ENCODE data around the gene SPIN2B. TPM values are rescaled to one million over a fixed set of nuclear protein-coding genes. Genes with fewer than 3 reads are reported as not detected.
"Not testable (repeated sequence)": the region's sequence is repeated elsewhere in the genome, so short reads cannot be mapped to it uniquely, and the experiment has no call there.

SPIN2B gene
- total RNA-seq, 1 experiment from 2014 or later, result 7.5 TPM

DNA sequence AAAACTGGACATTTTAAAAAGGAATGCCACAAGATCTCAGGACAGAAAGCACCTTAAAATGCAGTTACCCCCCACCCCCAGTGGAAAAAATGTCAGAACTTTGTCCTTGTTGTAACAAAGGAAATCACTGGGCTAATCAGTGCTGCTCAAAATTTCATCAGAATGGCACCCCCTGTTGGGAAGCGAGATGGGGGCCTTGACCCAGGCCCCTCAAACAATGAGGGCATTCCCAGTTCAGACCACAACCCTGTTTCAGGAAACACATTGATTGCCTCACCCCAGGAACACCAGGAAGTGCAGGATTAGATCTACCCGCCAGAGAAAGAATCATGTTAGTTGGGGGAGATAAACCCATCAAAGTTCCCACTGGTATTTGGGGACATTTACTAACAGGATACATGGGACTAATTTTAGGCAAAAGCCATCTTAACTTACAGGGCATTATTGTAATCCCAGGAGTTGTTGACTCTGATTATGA, 16.4 kb downstream of the SPIN2B start:
- Histone ChIP-seq H3K9me3 (ENCODE audit: low read length) (no peaks in the 10 kb centered on the region), H3K27ac (ENCODE audit: low read length) (no peak overlapping the region), H2AFZ (ENCODE audit: low read length) (no peak overlapping the region), H3K9me2 (replicated peaks; ENCODE audit: insufficient read depth, low read length) (no peaks in the 10 kb centered on the region), H3K36me3 (ENCODE audit: insufficient read depth, low read length) (no peaks in the 10 kb centered on the region), H3K4me1 (ENCODE audit: low read length) (no peaks in the 10 kb centered on the region), H3K79me2 (ENCODE audit: low read length) (no peaks in the 10 kb centered on the region), H3K9ac (ENCODE audit: low read length) (no peak overlapping the region), H4K20me1 (ENCODE audit: insufficient read depth, low read depth, low read length) (no peaks in the 10 kb centered on the region), H3K4me3 (ENCODE audit: low read length) (no peak overlapping the region), H3K4me2 (ENCODE audit: low read depth, low read length, poor library complexity, severe bottlenecking) (no peak overlapping the region), H3K27me3 (ENCODE audit: low read length) (no peaks in the 10 kb centered on the region)
- DNase-seq, result no peak

DNA sequence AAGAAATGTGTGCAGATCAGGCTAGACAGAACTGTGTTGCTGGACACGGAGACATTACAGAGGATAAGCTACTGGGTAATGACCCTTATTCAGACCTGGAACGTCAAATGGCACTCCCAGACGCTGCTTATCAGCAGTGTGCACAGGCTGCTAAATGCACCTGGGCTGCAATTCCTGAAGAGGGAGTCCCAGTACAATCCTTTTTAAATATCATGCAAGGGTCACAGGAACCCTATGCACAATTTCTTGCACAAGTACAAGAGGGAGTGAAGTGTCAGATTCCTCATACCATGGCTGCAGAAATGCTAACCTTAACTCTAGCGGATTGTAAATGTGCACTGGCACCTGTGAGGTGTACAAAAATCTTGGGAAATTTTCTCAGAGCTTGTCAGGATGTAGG, 16.9 kb downstream of the SPIN2B start:
- no peak overlapping the region for H3K4me3 ChIP-seq (ENCODE audit: low read length)
- H4K20me1 ChIP-seq (ENCODE audit: insufficient read depth, low read depth, low read length), result no peaks in the 10 kb centered on the region
- H3K27me3 ChIP-seq (ENCODE audit: low read length), result no peaks in the 10 kb centered on the region
- H3K9ac ChIP-seq (ENCODE audit: low read length), result no peak overlapping the region
- no peaks in the 10 kb centered on the region for H3K36me3 ChIP-seq (ENCODE audit: insufficient read depth, low read length)
- H3K79me2 ChIP-seq (ENCODE audit: low read length), result no peaks in the 10 kb centered on the region
- H3K9me2 ChIP-seq (replicated peaks; ENCODE audit: insufficient read depth, low read length), result no peaks in the 10 kb centered on the region
- no peaks in the 10 kb centered on the region for H3K9me3 ChIP-seq (ENCODE audit: low read length)
- DNase-seq, result no peak
- no peak overlapping the region for H3K4me2 ChIP-seq (ENCODE audit: low read depth, low read length, poor library complexity, severe bottlenecking)
- no peak overlapping the region for H2AFZ ChIP-seq (ENCODE audit: low read length)
- H3K4me1 ChIP-seq (ENCODE audit: low read length), result no peaks in the 10 kb centered on the region
- no peak overlapping the region for H3K27ac ChIP-seq (ENCODE audit: low read length)

DNA sequence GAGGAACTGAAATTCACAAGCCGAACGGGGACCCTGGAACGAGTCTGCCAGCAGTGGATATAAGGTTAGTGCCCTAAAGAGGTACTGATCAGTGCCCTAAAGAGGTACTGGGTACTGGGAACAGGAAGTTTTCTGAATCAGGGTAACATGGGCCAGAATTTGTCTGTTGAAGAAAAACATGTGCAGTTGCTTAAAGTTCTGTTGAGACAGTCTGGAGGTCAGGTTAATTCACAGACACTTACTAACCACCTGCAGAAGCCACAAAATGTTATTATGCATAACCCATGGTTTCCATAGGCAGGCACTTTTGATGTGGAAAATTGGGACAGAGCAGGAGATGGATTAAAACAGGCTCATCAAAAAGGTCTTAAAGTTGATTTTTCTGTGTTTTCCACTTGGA, 17.9 kb downstream of the SPIN2B start:
- Histone ChIP-seq H4K20me1 (ENCODE audit: insufficient read depth, low read depth, low read length) (no peaks in the 10 kb centered on the region), H3K9ac (ENCODE audit: low read length) (no peak overlapping the region), H3K4me1 (ENCODE audit: low read length) (no peaks in the 10 kb centered on the region), H3K36me3 (ENCODE audit: insufficient read depth, low read length) (no peaks in the 10 kb centered on the region), H3K9me2 (replicated peaks; ENCODE audit: insufficient read depth, low read length) (no peaks in the 10 kb centered on the region), H3K9me3 (ENCODE audit: low read length) (no peaks in the 10 kb centered on the region), H3K27ac (ENCODE audit: low read length) (no peak overlapping the region), H2AFZ (ENCODE audit: low read length) (no peak overlapping the region), H3K27me3 (ENCODE audit: low read length) (no peaks in the 10 kb centered on the region), H3K79me2 (ENCODE audit: low read length) (no peaks in the 10 kb centered on the region), H3K4me3 (ENCODE audit: low read length) (no peak overlapping the region), H3K4me2 (ENCODE audit: low read depth, low read length, poor library complexity, severe bottlenecking) (no peak overlapping the region)
- DNase-seq, result no peak

DNA sequence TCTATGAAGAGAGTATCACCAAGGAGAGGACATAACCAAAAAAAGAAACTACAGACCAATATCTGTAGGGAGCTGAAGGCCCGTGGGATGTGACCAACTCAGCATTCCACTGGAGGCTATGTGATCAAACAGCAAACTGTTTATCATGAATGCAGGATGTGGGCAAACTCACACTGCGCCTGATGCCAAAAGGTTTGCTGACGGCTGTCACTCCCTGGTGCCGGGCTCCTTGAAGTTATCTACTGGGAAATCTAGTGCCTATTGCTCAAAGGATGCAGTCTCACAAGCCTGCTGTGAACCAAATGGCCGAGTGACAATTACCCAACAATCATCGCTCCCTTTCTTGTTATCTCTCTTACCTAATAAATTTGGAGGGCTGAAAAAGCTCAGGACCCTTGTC, 18.4 kb downstream of the SPIN2B start:
- not testable (repeated sequence) for H3K9ac ChIP-seq (ENCODE audit: low read length); DNase-seq; H4K20me1 ChIP-seq (ENCODE audit: insufficient read depth, low read depth, low read length); H3K4me3 ChIP-seq (ENCODE audit: low read length); H3K27ac ChIP-seq (ENCODE audit: low read length); H2AFZ ChIP-seq (ENCODE audit: low read length); H3K4me1 ChIP-seq (ENCODE audit: low read length); H3K79me2 ChIP-seq (ENCODE audit: low read length); H3K9me3 ChIP-seq (ENCODE audit: low read length); H3K4me2 ChIP-seq (ENCODE audit: low read depth, low read length, poor library complexity, severe bottlenecking); H3K9me2 ChIP-seq (replicated peaks; ENCODE audit: insufficient read depth, low read length); H3K36me3 ChIP-seq (ENCODE audit: insufficient read depth, low read length); H3K27me3 ChIP-seq (ENCODE audit: low read length)

DNA sequence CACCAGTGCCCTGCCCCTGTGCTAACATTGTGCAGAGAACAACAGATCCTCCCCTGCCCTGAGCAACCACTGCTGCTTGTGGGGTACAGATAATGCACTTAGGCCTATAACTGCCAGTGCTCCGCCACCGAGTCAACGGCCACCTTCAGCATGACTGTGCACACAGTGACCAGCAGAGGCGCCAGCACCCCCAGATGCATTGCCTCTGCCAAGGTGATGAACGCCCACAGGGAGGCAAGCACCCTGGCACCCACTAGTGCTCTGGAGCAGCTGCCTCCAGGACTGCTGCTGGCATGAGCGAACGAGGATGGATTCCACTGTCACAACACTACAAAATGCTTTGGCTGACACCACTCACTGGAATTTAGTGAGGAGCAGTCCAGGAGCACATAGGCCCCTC, 38.2 kb downstream of the SPIN2B start:
- no peak overlapping the region for H3K4me2 ChIP-seq (ENCODE audit: low read depth, low read length, poor library complexity, severe bottlenecking)
- H3K79me2 ChIP-seq (ENCODE audit: low read length), result no peaks in the 10 kb centered on the region
- no peak for DNase-seq
- H3K27me3 ChIP-seq (ENCODE audit: low read length), result no peaks in the 10 kb centered on the region
- no peaks in the 10 kb centered on the region; the same call in 1 of the 2 replicates for H3K36me3 ChIP-seq (ENCODE audit: insufficient read depth, low read length)
- no peak overlapping the region for H2AFZ ChIP-seq (ENCODE audit: low read length)
- no peak overlapping the region for H3K4me3 ChIP-seq (ENCODE audit: low read length)
- H3K27ac ChIP-seq (ENCODE audit: low read length), result no peak overlapping the region
- no peaks in the 10 kb centered on the region for H3K4me1 ChIP-seq (ENCODE audit: low read length)
- no peaks in the 10 kb centered on the region for H4K20me1 ChIP-seq (ENCODE audit: insufficient read depth, low read depth, low read length)
- H3K9me3 ChIP-seq (ENCODE audit: low read length), result no peaks in the 10 kb centered on the region
- H3K9me2 ChIP-seq (replicated peaks; ENCODE audit: insufficient read depth, low read length), result no peaks in the 10 kb centered on the region
- H3K9ac ChIP-seq (ENCODE audit: low read length), result no peak overlapping the region

DNA sequence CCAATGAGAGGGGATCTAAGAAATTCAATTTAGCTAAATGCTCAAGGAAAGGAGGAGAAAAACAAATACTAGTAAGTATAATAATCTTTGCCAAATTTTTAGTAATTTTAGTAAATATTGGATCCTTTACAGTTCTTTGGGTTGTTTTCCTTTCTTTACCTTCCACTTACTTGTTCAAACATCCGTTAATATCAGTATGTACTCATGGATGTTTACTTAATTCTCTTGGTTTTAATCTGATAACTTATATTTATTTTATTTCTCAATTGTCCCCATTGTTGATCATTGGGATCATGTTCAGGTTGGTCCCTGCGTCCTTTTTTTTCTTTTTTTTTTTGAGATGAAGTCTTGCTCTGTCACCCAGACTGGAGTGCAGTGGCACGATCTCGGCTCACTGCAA, 46.9 kb downstream of the SPIN2B start:
- H3K9ac ChIP-seq (ENCODE audit: low read length), result no peak overlapping the region
- H3K27me3 ChIP-seq (ENCODE audit: low read length), result no peaks in the 10 kb centered on the region
- no peak overlapping the region for H3K4me2 ChIP-seq (ENCODE audit: low read depth, low read length, poor library complexity, severe bottlenecking)
- no peak for DNase-seq
- no peak overlapping the region for H3K27ac ChIP-seq (ENCODE audit: low read length)
- H3K4me1 ChIP-seq (ENCODE audit: low read length), result no peaks in the 10 kb centered on the region
- H2AFZ ChIP-seq (ENCODE audit: low read length), result no peak overlapping the region
- H3K36me3 ChIP-seq (ENCODE audit: insufficient read depth, low read length), result no peaks in the 10 kb centered on the region
- H4K20me1 ChIP-seq (ENCODE audit: insufficient read depth, low read depth, low read length), result no peaks in the 10 kb centered on the region
- H3K9me2 ChIP-seq (replicated peaks; ENCODE audit: insufficient read depth, low read length), result no peaks in the 10 kb centered on the region
- no peaks in the 10 kb centered on the region for H3K79me2 ChIP-seq (ENCODE audit: low read length)
- H3K9me3 ChIP-seq (ENCODE audit: low read length), result no peaks in the 10 kb centered on the region
- no peak overlapping the region for H3K4me3 ChIP-seq (ENCODE audit: low read length)

DNA sequence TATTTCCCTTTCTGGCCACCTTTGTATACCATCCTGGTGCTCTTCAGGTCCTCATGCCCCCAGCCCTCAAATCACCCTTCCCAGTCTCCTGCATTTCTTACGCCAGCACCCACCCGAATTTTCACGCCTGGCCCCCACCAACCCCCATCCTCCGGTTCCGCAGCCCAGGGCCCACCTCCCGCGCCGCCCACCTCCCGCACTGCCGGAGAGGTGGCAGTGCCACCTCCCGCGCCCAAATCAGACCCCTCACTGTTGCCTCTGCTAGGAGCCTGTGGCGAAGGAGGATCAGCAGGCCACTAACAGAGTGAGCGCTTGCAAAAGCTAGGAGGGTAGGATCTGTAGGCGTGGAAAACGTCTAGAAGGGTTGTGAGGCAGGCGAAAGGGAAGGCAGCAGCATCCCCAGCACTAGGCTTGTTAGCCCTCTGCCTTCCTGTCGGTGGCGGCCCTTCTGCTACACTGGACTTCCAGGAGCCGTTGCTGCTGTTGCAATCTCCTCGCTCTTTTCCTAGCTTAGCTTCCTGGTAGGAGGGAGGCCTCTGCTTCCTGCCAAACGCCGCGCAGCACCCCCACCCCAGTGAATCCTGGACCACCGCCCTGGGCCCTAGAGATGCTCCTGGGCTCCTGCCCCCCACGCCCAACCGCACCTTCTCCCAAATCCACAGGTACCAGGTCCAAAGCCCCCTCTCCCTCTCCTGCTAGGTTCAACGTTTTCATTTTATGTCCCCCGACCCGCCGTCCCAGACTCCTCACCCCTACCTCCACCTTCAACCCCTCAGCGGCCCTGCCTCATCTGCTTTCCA, 51.0 kb downstream of the SPIN2B start:
- no peaks in the 10 kb centered on the region for H3K9me2 ChIP-seq (replicated peaks; ENCODE audit: insufficient read depth, low read length)
- H3K9me3 ChIP-seq (ENCODE audit: low read length), result no peaks in the 10 kb centered on the region
- H3K79me2 ChIP-seq (ENCODE audit: low read length), result no peaks in the 10 kb centered on the region
- no peak overlapping the region for H3K9ac ChIP-seq (ENCODE audit: low read length)
- no peaks in the 10 kb centered on the region for H3K4me1 ChIP-seq (ENCODE audit: low read length)
- DNase-seq, result no peak
- H3K36me3 ChIP-seq (ENCODE audit: insufficient read depth, low read length), result no peaks in the 10 kb centered on the region
- no peak overlapping the region for H2AFZ ChIP-seq (ENCODE audit: low read length)
- H3K4me2 ChIP-seq (ENCODE audit: low read depth, low read length, poor library complexity, severe bottlenecking), result no peak overlapping the region
- H3K27ac ChIP-seq (ENCODE audit: low read length), result no peak overlapping the region
- no peaks in the 10 kb centered on the region for H4K20me1 ChIP-seq (ENCODE audit: insufficient read depth, low read depth, low read length)
- H3K27me3 ChIP-seq (ENCODE audit: low read length), result no peaks in the 10 kb centered on the region
- H3K4me3 ChIP-seq (ENCODE audit: low read length), result no peak overlapping the region

Data from Karpas-422 (cell line).